ENCODE results near the gene LEMD2. TPM values are rescaled to one million over a fixed set of nuclear protein-coding genes. Genes with fewer than 3 reads are reported as not detected.

LEMD2 gene
- total RNA-seq, 2 experiments from 2014 or later: 49.9 to 59.8 TPM

GRCh38 chr6:33729059-33729458 is 59.9 kb downstream of the LEMD2 start:
- peaks cover 7% of the 10 kb centered on the region for H3K4me1 Mint-ChIP-seq (ENCODE audit: low read depth)
- DNase-seq (no peak), ATAC-seq (no peak)
- H3K27me3 Mint-ChIP-seq (ENCODE audit: low read depth): peaks cover 8% of the 10 kb centered on the region
- no peaks in the 10 kb centered on the region for H3K9me3 Mint-ChIP-seq (ENCODE audit: insufficient read depth)
- ChIA-PET CTCF (no interaction called here), POLR2A (no interaction called here)
- H3K36me3 Mint-ChIP-seq (ENCODE audit: low read depth): no peaks in the 10 kb centered on the region
- H3K4me3 Mint-ChIP-seq: no peak overlapping the region
- H3K27ac Mint-ChIP-seq: no peak overlapping the region

DNA sequence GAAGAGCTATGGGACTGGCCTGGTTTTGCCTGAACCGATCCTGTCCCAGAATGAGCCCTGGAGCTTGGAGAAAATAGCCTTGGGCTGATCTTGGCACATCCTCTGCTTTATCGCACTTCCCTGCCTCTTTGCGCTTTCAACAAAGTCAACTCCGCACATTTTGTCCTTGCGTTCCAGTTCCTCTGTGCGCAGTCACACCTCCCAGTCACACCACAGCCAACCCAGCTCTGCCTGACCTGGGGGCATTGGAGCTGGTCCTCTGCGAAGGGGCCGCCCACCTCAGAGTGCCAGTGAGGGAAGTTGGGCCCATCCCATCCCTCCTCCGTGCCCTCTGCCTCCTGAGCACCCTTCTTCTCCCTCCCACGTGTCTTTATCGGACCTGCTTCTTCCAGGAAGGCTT is 60.5 kb downstream of the LEMD2 start:
- Mint-ChIP-seq H3K36me3 (ENCODE audit: low read depth) (no peaks in the 10 kb centered on the region), H3K4me3 (no peak overlapping the region), H3K4me1 (ENCODE audit: low read depth) (peaks cover 12% of the 10 kb centered on the region), H3K9me3 (ENCODE audit: insufficient read depth) (no peaks in the 10 kb centered on the region), H3K27me3 (ENCODE audit: low read depth) (peaks cover 13% of the 10 kb centered on the region), H3K27ac (no peak overlapping the region)
- ATAC-seq (no peak), DNase-seq (no peak)
- ChIA-PET POLR2A (no interaction called here), CTCF (interaction anchor here (0.7 kb wide), 1 partner anchor 17 kb away, joined by 3 read pairs; the partner anchor contains the start of gene UQCC2)

DNA sequence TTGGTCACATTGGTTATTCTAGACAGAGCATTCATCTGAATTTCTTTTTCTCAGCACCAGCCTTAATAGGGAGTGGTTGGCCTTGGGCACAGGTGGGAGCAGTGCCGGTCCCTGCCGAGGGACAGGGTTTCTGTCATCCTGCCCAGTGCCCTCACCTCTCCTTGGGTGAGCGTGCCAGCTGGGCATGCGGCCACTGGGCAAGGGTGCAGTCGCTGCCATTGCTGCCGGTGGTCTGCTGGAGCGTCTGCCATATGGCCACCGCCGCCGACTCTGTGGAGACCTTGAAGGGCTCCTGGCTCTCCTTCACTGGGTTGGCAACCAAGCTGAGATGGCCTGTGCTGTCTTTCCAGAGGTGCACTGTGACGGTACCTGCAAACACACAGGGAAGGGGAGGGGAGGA is 61.0 kb downstream of the LEMD2 start:
- ChIA-PET POLR2A (no interaction called here), CTCF (interaction anchor here (0.7 kb wide), 1 partner anchor 16 kb away, joined by 3 read pairs; the partner anchor contains the start of gene UQCC2)
- H3K4me3 Mint-ChIP-seq: no peak overlapping the region
- peaks cover 13% of the 10 kb centered on the region for H3K27me3 Mint-ChIP-seq (ENCODE audit: low read depth)
- ATAC-seq (no peak), DNase-seq (no peak)
- H3K36me3 Mint-ChIP-seq (ENCODE audit: low read depth): no peaks in the 10 kb centered on the region
- no peaks in the 10 kb centered on the region for H3K9me3 Mint-ChIP-seq (ENCODE audit: insufficient read depth)
- no peak overlapping the region for H3K27ac Mint-ChIP-seq
- peaks cover 12% of the 10 kb centered on the region for H3K4me1 Mint-ChIP-seq (ENCODE audit: low read depth)

DNA sequence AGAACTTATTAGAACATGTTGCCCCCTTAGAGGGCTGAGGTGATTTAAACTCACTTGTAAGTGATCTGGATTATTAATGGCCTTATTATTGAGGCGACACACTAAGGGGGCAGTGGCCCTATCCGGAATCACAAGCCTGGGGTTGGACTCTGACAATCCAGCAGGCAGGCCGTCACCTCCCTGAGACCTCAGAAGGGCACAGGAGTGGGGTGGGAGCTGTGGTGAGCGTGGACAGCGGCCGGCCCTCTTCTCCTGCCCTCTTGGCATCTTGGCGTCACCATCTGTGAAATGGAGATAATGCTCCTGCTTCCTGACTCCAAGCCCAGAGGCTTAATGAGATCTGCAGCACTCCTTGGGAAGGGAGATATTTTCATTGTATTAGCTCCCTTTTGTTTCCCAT is 61.8 kb downstream of the LEMD2 start:
- CTCF ChIA-PET: interaction anchor here (1.7 kb wide), 1 partner anchor 17 kb away, joined by 7 read pairs; no protein-coding TSS in a partner anchor
- no peak for ATAC-seq
- peaks cover 12% of the 10 kb centered on the region for H3K4me1 Mint-ChIP-seq (ENCODE audit: low read depth)

GRCh38 chr6:33726696-33727095 is 62.2 kb downstream of the LEMD2 start:
- peaks cover 12% of the 10 kb centered on the region for H3K4me1 Mint-ChIP-seq (ENCODE audit: low read depth)
- no peak for ATAC-seq
- no peak for DNase-seq
- H3K36me3 Mint-ChIP-seq (ENCODE audit: low read depth): no peaks in the 10 kb centered on the region
- ChIA-PET POLR2A (no interaction called here), CTCF (interaction anchor here (1.7 kb wide), 2 partner anchors 16 to 17 kb away, joined by 6 to 7 read pairs; partner anchors contain the start of gene UQCC2)
- H3K4me3 Mint-ChIP-seq: no peak overlapping the region
- no peaks in the 10 kb centered on the region for H3K9me3 Mint-ChIP-seq (ENCODE audit: insufficient read depth)
- no peak overlapping the region for H3K27ac Mint-ChIP-seq
- peaks cover 19% of the 10 kb centered on the region for H3K27me3 Mint-ChIP-seq (ENCODE audit: low read depth)

More for the DNA sequence above, 61.8 kb downstream of the LEMD2 start:
- POLR2A ChIA-PET: no interaction called here
- Mint-ChIP-seq H3K4me3 (no peak overlapping the region), H3K9me3 (ENCODE audit: insufficient read depth) (no peaks in the 10 kb centered on the region), H3K27ac (no peak overlapping the region), H3K36me3 (ENCODE audit: low read depth) (no peaks in the 10 kb centered on the region), H3K27me3 (ENCODE audit: low read depth) (peaks cover 16% of the 10 kb centered on the region)
- DNase-seq: no peak

GRCh38 chr6:33725891-33726673 is 62.8 kb downstream of the LEMD2 start:
- Mint-ChIP-seq H3K4me3 (no peak overlapping the region), H3K36me3 (ENCODE audit: low read depth) (no peaks in the 10 kb centered on the region), H3K4me1 (ENCODE audit: low read depth) (peaks cover 12% of the 10 kb centered on the region), H3K27ac (no peak overlapping the region), H3K27me3 (ENCODE audit: low read depth) (peaks cover 22% of the 10 kb centered on the region), H3K9me3 (ENCODE audit: insufficient read depth) (no peaks in the 10 kb centered on the region)
- POLR2A ChIA-PET: no interaction called here
- DNase-seq (no peak), ATAC-seq (no peak)
- CTCF ChIA-PET: interaction anchor here (1.7 kb wide), 2 partner anchors 15 to 18 kb away, joined by 6 to 7 read pairs; partner anchors contain the start of gene UQCC2

DNA sequence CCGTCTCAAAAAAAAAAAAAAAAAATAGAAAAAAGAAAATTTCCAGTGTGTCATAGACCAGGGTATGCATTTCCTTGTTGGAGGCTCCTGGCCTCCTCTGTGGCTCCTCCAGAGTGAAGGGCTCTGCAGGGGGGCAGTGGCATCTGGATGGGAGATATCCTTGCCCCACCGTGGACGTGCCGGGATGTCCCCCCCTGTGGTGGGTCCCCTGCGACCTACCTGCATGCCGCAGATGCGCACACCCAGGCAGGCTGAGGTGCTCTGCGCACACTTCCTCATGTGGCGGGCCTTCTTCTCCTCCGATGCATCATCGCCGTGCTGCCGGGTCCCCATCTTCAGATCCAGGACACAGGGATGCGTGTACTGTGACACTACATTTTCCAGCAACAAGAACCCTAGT is 63.7 kb downstream of the LEMD2 start:
- DNase-seq: no peak
- H3K27ac Mint-ChIP-seq: no peak overlapping the region
- no peaks in the 10 kb centered on the region for H3K9me3 Mint-ChIP-seq (ENCODE audit: insufficient read depth)
- no peak overlapping the region for H3K4me3 Mint-ChIP-seq
- ChIA-PET CTCF (interaction anchor here (1.2 to 1.7 kb wide), 2 partner anchors 14 kb away, joined by 6 to 12 read pairs; partner anchors contain the start of gene UQCC2), POLR2A (no interaction called here)
- ATAC-seq: no peak
- H3K36me3 Mint-ChIP-seq (ENCODE audit: low read depth): no peaks in the 10 kb centered on the region
- peaks cover 12% of the 10 kb centered on the region for H3K4me1 Mint-ChIP-seq (ENCODE audit: low read depth)
- H3K27me3 Mint-ChIP-seq (ENCODE audit: low read depth): peaks cover 25% of the 10 kb centered on the region

GRCh38 chr6:33724102-33725023 is 64.6 kb downstream of the LEMD2 start:
- DNase-seq: no peak
- H3K4me1 Mint-ChIP-seq (ENCODE audit: low read depth): peaks cover 12% of the 10 kb centered on the region
- H3K27me3 Mint-ChIP-seq (ENCODE audit: low read depth): peaks cover 30% of the 10 kb centered on the region
- H3K27ac Mint-ChIP-seq: no peak overlapping the region
- ATAC-seq: no peak
- H3K36me3 Mint-ChIP-seq (ENCODE audit: low read depth): no peaks in the 10 kb centered on the region
- no peaks in the 10 kb centered on the region for H3K9me3 Mint-ChIP-seq (ENCODE audit: insufficient read depth)
- ChIA-PET POLR2A (interaction anchor here (0.7 kb wide), 1 partner anchor 13 kb away, joined by 4 read pairs; the partner anchor contains the start of gene UQCC2), CTCF (interaction anchor here (1.0 to 2.7 kb wide), 5 partner anchors 13 to 134 kb away, joined by 3 to 12 read pairs (median 5); partner anchors contain the start of gene UQCC2)
- H3K4me3 Mint-ChIP-seq: no peak overlapping the region

GRCh38 chr6:33723371-33724085 is 65.4 kb downstream of the LEMD2 start:
- H3K4me3 Mint-ChIP-seq: no peak overlapping the region
- H3K4me1 Mint-ChIP-seq (ENCODE audit: low read depth): peaks cover 12% of the 10 kb centered on the region
- CTCF ChIA-PET: interaction anchor here (0.9 to 2.7 kb wide), 6 partner anchors 20 to 138 kb away, joined by 3 to 9 read pairs (median 5); no protein-coding TSS in a partner anchor
- H3K27ac Mint-ChIP-seq: no peak overlapping the region
- ATAC-seq (no peak), DNase-seq (no peak)
- H3K9me3 Mint-ChIP-seq (ENCODE audit: insufficient read depth): no peaks in the 10 kb centered on the region
- H3K27me3 Mint-ChIP-seq (ENCODE audit: low read depth): peaks cover 32% of the 10 kb centered on the region
- POLR2A ChIA-PET: no interaction called here
- no peaks in the 10 kb centered on the region for H3K36me3 Mint-ChIP-seq (ENCODE audit: low read depth)

DNA sequence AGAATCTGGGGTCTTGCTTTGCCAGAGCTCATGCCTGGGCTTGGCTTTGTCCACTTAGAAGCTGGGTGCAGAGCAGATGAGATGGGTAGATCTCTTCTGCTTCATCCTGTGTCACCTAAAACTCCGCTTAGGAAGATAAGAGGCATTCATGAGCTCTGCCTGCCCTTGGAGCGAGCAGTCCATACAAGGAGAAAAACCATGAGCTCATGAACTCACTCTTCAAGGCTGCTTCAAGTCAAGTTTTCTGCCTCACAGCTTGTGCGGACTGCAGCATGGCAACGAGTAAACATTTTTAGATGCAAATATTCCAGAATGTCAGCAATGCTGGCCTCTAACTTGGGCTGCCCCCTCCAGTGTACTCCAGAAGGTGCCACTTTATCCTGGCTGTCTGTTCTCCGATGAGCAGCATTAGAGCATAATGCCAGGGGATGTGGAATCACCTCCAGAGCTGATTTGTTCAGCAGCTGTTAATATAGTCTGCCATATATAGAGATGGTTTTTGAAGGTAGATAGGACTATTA is 66.8 kb downstream of the LEMD2 start:
- POLR2A ChIA-PET: no interaction called here

DNA sequence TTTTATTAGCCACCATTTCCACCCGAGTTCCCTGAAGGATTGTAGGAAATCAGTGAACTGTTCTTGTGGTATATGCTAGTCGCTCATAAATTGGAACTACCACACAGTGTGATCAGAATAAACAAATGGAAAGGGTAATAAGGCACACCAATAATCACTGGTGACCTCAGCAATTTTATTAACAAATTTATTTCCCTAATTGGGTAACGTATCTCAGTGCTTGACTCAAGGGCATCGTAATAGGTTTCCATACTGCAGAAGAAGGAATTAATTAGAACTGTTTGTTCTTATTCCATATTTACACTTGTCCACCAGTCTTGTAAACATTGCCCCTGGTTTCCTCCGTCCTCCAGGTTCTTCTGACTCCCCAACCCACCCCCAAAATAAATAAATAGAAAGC is 67.4 kb downstream of the LEMD2 start:
- Mint-ChIP-seq H3K4me1 (ENCODE audit: low read depth) (peaks cover 12% of the 10 kb centered on the region), H3K36me3 (ENCODE audit: low read depth) (no peaks in the 10 kb centered on the region), H3K27ac (no peak overlapping the region), H3K9me3 (ENCODE audit: insufficient read depth) (no peaks in the 10 kb centered on the region), H3K4me3 (no peak overlapping the region), H3K27me3 (ENCODE audit: low read depth) (peaks cover 32% of the 10 kb centered on the region)
- no peak for ATAC-seq
- DNase-seq: no peak
- ChIA-PET POLR2A (no interaction called here), CTCF (interaction anchor here (1.3 to 1.6 kb wide), 2 partner anchors 10 to 50 kb away, joined by 5 to 6 read pairs; partner anchors contain the start of gene UQCC2)

More for the DNA sequence above, 66.8 kb downstream of the LEMD2 start:
- Mint-ChIP-seq H3K4me1 (ENCODE audit: low read depth) (peaks cover 12% of the 10 kb centered on the region), H3K36me3 (ENCODE audit: low read depth) (no peaks in the 10 kb centered on the region), H3K9me3 (ENCODE audit: insufficient read depth) (no peaks in the 10 kb centered on the region), H3K4me3 (no peak overlapping the region), H3K27me3 (ENCODE audit: low read depth) (peaks cover 32% of the 10 kb centered on the region), H3K27ac (no peak overlapping the region)
- no peak for ATAC-seq
- no peak for DNase-seq
- CTCF ChIA-PET: interaction anchor here (1.3 to 2.7 kb wide), 3 partner anchors 11 to 49 kb away, joined by 5 to 9 read pairs (median 6); partner anchors contain the start of gene UQCC2
